Measurements from ENCODE around the gene PDE1A. TPM values are rescaled to one million over a fixed set of nuclear protein-coding genes. Genes with fewer than 3 reads are reported as not detected.

The PDE1A gene
- total RNA-seq, 2 experiments from 2014 or later, result not detected

GRCh38 chr2:182428476-182428875, 1.6 kb upstream of the PDE1A start:
- no peaks in the 10 kb centered on the region for H3K27me3 Mint-ChIP-seq

GRCh38 chr2:182426082-182426917, 536 bp downstream of the PDE1A start:
- H3K4me1 Mint-ChIP-seq (ENCODE audit: low read depth), result no peaks in the 10 kb centered on the region
- no peaks in the 10 kb centered on the region for H3K27me3 Mint-ChIP-seq
- ATAC-seq, result no peak
- ChIA-PET POLR2A (no interaction called here), CTCF (no interaction called here)
- H3K27ac Mint-ChIP-seq, result no peak overlapping the region
- no peak for DNase-seq
- no peak overlapping the region for H3K4me3 Mint-ChIP-seq
- no peaks in the 10 kb centered on the region for H3K9me3 Mint-ChIP-seq
- no peaks in the 10 kb centered on the region for H3K36me3 Mint-ChIP-seq (ENCODE audit: low read depth)
- intact Hi-C loops (cut with micrococcal nuclease), result no loop called here
- TF ChIP-seq CTCF (IDR thresholded peaks at IDR 0.05), result no peak

More at GRCh38 chr2:182428476-182428875, 1.6 kb upstream of the PDE1A start:
- H3K9me3 Mint-ChIP-seq, result no peaks in the 10 kb centered on the region
- TF ChIP-seq CTCF (IDR thresholded peaks at IDR 0.05), result no peak
- no peak overlapping the region for H3K27ac Mint-ChIP-seq
- H3K4me1 Mint-ChIP-seq (ENCODE audit: low read depth), result no peaks in the 10 kb centered on the region
- intact Hi-C loops (cut with micrococcal nuclease), result no loop called here
- DNase-seq, result no peak
- no peak for ATAC-seq
- ChIA-PET CTCF (no interaction called here), POLR2A (no interaction called here)
- H3K4me3 Mint-ChIP-seq, result no peak overlapping the region
- no peaks in the 10 kb centered on the region for H3K36me3 Mint-ChIP-seq (ENCODE audit: low read depth)

- no peak overlapping the region for H3K27ac Mint-ChIP-seq
- no peaks in the 10 kb centered on the region for H3K4me1 Mint-ChIP-seq (ENCODE audit: low read depth)
- POLR2A ChIA-PET, result no interaction called here
Measured at GRCh38 chr2:182422864-182423263, 4.0 kb downstream of the PDE1A start.

GRCh38 chr2:182420669-182421068, 6.2 kb downstream of the PDE1A start:
- ChIA-PET POLR2A (no interaction called here), CTCF (interaction anchor here (0.9 kb wide), 1 partner anchor 235 kb away, joined by 3 read pairs; no protein-coding TSS in a partner anchor)
- Mint-ChIP-seq H3K4me3 (no peak overlapping the region), H3K27me3 (no peaks in the 10 kb centered on the region), H3K36me3 (ENCODE audit: low read depth) (no peaks in the 10 kb centered on the region), H3K9me3 (no peaks in the 10 kb centered on the region), H3K4me1 (ENCODE audit: low read depth) (no peaks in the 10 kb centered on the region), H3K27ac (no peak overlapping the region)
- intact Hi-C loops (cut with micrococcal nuclease), result no loop called here
- DNase-seq (no peak), ATAC-seq (no peak)
- no peak for TF ChIP-seq CTCF (IDR thresholded peaks at IDR 0.05)

More at GRCh38 chr2:182422864-182423263, 4.0 kb downstream of the PDE1A start:
- Mint-ChIP-seq H3K36me3 (ENCODE audit: low read depth) (no peaks in the 10 kb centered on the region), H3K4me3 (no peak overlapping the region), H3K27me3 (no peaks in the 10 kb centered on the region), H3K9me3 (no peaks in the 10 kb centered on the region)
- no peak for TF ChIP-seq CTCF (IDR thresholded peaks at IDR 0.05)
- ATAC-seq (no peak), DNase-seq (no peak)
- CTCF ChIA-PET, result no interaction called here
- intact Hi-C loops (cut with micrococcal nuclease), result no loop called here

- no peak for TF ChIP-seq CTCF (IDR thresholded peaks at IDR 0.05)
- H3K27me3 Mint-ChIP-seq, result no peaks in the 10 kb centered on the region
- CTCF ChIA-PET, result no interaction called here
- H3K27ac Mint-ChIP-seq, result no peak overlapping the region
- POLR2A ChIA-PET, result no interaction called here
- H3K4me1 Mint-ChIP-seq (ENCODE audit: low read depth), result no peaks in the 10 kb centered on the region
- no peaks in the 10 kb centered on the region for H3K36me3 Mint-ChIP-seq (ENCODE audit: low read depth)
- H3K4me3 Mint-ChIP-seq, result no peak overlapping the region
- H3K9me3 Mint-ChIP-seq, result no peaks in the 10 kb centered on the region
- intact Hi-C loops (cut with micrococcal nuclease), result no loop called here
- no peak for ATAC-seq
- DNase-seq, result no peak
Measured at GRCh38 chr2:182416861-182417260, 10.0 kb downstream of the PDE1A start.
